NCI-H1417 (cell line): ENCODE measurements around the gene ECHDC1.
A peak's percentile ranks its signal among the peaks of the same experiment; 100 is the strongest.

ENCODE experiments used
- DNase-seq, 3 experiments: peaks; one replicate each; lab custom pipeline; 2025; lab: John Stamatoyannopoulos, UW

ECHDC1 gene

DNA sequence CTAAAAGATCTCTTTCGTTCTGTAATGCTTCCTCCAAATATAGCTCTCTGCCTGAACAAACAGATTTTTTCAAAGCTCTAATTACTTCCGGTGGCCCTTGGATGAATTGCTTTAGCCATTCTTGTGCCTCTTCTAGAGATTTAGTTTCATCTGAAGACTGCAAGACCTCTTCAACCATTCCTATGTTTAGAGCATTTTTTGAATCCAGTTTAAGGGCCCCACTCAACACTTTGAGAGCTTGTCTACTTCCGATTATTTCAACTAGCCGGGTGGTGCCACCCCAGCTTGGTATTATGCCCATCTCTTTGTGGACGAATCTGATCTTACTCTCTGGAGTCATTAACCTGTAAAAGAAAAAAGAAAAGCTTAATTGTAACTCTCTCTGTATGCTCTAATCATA is 53.5 kb downstream of the ECHDC1 start:
- peak in 2 of 3 experiments; percentile 42 to 45 for DNase-seq

DNA sequence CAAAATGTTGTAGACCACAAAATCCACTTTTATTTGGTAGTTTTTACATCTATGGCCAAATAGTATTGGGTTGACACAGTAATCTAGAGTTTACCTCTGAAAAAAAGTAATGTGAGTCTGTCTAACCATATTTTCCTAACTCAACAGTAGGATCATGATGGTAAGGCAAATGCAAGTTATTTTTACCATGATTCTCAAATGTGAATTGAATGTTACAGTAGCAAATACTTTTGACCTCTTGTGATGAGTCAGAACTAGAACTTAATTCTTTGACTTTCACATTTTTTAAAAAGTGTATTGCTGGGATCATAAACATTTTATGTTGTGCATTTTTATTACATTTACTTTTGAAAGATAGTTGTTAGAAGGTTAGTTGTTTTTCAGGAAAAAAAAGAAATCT is 54.7 kb downstream of the ECHDC1 start:
- no peak for DNase-seq

DNA sequence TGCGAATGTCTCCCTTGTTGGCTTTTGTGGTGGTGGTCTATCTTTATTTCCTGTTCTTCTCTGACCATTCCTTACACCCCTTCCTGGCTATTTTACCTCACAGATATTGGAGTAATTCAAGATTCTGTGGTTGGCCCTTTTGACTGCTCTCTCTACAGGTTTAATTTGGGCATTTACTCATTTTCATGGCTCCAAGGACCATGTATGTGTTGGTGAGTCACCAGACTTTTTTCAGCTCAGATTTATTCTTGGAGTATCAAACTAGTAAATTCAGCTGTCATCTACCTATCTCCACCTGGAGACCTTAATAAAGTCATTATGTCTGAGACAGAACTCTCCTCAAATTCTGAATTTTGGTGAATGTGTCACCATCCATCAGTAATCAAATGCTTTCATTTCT is 61.2 kb downstream of the ECHDC1 start:
- no peak for DNase-seq

DNA sequence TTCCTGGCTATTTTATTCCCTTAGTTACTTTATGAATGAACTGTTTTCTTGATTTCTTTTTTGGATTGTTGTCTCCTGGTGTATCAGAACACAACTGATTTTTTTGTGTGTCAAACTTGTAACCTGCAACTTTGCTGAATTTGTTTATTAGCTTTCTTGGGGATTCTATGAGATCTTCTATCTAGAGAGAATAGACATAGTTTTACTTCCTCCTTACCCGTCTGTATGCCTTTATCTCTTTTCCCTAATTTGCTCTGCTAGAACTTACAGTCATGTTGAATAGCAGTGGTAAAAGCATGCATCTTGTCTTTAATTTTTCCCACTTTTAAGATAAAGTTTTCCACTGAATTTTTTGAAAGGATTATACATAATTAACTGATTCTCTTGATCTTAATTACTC is 63.6 kb downstream of the ECHDC1 start:
- no peak for DNase-seq

DNA sequence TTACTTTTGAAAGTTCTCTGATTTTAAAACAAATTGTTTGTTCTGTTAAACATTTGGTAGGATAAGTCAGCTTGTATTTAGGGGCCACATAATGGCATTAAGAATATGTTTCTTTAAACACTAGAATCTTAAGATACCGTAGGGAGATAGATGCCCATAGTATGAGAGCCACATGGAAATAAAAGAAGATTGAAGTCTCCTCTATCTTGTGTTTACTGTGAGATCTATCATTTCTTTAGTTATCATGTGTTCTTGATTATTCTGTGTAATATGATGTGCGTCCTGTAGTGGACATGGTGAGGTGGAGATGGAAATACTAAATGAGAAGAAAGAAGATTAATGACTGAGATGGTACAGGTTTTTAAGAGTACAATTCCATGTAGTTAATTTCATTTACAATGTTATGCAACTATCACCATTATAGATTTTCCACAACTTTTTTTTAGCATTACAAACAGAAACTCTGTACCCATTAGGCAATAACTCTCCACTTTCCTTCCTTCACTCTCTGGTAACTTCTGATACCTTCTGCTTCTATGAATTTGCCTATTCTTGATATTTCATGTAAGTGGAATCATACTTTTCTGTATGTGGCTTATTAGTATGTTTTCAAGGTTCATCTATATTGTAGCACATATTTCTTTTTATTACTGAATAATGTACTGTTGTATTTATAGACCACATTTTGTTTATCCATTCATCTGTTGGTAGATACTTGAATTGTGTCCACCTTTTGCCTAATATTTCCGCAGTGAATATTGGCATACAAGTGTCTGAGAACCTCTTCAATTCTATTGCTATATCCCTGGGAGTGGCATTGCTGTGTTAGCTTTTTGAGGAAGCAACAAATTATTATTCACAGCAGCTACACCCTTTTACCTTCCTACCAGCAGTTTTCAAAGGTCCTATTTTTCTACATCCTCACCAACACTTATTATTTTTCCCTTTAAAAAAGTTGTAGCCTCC is 65.2 kb downstream of the ECHDC1 start:
- DNase-seq, result no peak

DNA sequence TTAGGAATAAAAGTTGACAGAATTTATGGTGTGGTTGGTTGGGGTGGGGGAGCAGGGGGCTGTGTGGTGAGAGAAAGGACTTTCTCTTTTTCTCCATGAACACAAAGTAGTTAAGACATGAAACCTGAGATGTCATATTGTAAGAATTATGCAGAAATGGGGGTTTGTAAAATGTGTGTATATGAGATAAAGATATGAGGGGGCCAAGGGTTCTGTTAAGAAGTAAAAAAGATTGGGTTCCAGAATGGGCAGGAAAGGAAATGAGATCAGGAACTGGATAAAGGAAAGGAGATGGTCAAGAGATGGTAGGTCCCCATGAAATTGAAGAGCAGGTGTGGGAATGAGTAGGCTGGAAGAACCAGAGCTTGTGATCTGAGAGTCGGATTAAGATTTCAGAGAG is 67.1 kb downstream of the ECHDC1 start:
- DNase-seq, result no peak

DNA sequence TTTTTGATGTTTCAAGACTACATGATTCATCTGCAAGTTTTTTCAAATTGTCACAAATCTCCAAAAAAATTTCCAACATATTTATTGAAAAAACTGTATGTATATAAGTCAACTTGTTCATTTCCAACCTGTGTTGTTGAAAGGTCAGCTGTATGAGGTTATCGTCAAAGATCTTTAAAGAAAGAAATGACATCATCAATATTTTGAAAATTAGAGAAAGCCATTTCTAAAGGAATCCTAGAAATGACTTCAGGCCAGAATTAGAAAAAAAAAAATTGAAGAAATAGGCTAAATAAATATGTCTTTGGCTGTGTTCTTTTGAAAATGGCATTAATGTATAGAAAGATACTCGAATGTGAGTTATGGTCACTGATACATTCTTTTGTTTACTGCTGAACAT is 69.9 kb downstream of the ECHDC1 start:
- DNase-seq, result no peak

DNA sequence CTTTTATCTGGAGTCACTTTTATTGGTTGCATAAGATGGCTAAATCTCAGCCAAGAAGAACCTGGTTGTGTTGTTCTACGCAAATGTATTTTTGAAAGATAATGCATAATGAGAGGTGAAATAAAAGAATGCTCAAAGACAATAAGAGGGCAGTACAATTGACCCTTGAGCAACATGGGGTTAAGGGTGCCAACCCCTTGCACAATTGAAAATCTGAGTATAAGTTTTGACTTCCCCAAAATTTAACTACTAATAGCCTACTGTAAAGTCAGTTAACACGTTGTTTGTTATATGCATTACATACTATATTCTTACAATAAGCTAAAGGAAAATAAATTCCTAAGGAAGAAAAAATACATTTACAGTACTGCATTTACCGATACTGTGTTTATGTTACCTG is 70.8 kb downstream of the ECHDC1 start:
- DNase-seq, result peak in 1 of 3 experiments; percentile 3

DNA sequence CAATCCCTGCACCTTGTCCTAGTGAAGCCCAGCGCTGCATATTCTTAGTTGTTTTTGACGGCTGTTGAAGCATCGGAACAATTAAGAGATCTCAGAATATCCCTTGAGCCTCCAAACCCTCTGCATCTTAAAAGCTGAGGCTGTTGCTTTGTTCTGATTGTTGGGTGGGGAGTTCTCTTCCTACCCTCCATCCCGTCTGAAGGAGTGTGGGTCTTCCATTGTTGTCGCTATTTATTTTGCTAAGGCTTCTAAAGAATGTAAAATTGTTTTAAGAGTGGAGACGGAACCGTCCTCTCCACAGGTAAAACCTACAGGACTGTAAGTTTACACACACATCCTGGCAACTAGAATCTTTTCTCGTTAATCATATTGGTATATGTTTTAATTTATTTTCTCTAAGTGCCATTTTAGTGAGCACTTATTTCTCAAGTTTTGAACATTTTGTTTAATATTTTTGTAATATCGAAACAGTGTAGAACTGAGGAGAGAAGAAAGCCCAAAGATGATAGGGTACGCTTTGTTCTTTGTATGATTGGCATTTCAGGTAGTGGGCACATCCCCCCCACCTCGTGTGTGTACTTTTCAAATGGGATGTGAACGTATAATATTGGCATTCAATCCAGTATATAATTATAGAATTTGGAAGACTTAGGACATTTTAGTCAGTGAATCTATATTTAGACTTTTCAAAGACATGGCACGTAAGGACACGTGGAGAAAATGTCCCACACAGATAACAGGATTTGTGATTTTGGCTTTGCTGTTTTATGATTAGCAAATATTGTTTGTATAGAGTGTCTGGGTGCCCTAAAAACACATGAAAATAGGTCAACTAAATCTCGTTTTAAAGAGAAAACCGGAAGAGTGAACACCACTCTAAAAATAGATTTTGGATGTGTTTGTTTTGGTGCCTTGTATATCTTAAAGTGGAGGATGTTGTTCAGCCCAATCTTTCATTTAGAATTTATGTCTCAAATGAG is 75.5 kb downstream of the ECHDC1 start:
- DNase-seq, result peak; percentile 21 to 80 (median 32)

DNA sequence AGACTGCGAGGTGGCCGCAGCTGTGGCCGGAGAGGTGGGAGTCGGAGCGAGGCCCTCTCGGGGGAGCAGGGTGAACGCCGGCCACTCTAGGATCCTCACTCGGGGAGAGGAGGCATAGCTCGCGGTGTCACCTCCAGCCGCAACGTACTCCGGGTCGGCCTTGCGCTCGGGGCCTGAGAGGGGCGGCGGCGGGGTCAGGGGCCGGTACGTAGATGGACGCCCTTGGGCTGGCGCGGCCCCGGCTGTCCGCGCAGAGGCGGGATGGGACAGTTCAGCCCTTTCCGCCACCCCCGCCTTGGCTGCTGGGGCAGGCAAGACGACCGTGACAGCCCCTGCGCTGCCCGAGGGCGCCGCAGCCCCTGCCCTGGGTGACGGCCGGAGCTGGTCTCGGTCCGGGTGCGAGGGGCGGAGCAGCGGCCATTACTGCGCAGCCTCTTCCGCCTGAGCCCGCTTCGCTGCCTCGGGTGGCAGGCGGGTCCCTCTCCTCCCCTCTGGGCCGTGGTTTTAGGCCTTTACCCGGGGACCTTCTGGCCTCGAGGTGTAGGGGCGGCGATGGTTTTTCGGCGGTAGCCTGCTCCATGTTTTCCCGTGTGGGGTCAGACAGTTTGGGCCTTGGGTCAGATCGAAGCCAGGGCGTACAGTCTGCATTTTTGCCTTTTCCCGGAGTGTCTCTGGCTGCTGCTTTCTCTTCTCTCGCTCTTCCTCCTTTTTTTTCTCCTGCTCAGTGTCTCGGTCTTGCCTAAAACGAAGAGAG is 76.3 kb downstream of the ECHDC1 start:
- peak; percentile 33 to 89 (median 82) for DNase-seq

DNA sequence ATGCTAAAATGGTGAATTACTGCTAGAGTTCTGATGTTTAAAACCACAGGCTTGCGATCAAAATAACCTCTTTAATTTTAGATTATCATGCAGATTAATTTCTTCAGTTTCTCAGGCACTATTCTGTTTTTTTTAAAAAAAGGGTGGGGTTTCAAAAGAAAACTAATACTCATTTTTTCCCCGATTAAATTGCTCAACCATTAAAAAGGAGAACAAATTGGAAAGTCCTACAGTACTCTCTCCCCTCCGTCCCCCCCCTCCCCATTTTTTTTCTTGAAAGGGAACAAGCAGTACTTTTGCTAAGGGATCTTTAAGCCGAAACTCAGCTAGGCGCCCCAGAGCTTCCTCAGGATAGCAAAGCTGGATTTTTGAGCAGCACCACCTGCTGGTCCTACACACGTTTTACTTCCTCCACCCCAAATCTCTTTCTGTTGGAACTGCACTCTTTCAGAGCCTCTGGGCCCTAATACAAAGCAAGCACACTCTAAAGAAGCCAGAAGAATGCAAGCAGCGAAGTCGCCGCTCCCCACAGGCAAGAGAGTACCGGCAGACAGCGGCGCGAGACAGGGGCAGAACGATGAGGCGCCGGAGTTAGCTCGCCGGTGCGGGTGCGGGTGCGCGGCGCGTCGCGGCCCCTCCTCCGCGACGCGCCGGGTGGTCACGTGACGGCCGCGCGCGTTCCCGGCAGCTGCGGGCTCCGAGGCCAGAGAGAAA is 77.1 kb downstream of the ECHDC1 start, which contains the start of gene RNF146:
Gene RNF146 (plus strand): TSS at position 687 of the 714 bp plus-strand sequence. CDS start 13,475 bp downstream, outside the sequence.
- DNase-seq, result peak; percentile 82 to 94 (median 89)

DNA sequence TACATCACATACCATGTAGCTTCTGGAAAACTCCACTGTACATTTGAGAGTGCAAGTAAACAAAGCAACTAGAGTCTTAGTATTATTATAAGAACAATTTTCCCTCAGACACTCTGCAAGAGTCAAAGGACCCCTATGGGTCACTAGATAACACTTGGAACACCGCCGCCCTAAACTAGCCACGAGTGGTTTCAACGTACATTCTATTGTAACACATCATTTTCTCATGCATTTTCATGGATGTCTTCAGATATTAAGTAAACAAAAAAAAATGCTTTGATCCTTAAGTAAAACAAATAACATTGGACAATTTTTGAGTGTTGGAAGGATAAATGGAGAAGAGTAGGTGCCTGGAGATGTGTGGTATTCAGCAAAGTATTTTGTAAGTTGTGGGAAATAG is 79.9 kb downstream of the ECHDC1 start:
- DNase-seq, result no peak

DNA sequence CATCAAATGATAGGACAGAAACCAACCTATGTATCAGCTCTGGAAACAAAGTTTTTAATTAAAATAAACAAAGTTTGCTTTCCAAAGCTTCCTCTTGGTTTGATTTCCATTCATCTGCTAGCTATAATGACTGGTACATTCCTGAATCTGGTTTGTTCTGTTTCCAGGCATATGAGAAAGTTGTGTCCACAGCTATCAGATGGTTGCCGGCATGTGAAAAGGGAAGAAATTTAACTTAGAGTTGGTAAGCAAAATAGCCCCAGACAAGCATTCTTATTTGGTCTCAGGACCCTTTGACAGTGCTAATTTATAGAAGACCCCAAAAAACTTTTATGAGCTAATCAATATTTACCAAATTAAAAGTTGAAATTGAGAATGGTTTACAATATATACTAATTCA is 80.5 kb downstream of the ECHDC1 start:
- DNase-seq, result no peak

DNA sequence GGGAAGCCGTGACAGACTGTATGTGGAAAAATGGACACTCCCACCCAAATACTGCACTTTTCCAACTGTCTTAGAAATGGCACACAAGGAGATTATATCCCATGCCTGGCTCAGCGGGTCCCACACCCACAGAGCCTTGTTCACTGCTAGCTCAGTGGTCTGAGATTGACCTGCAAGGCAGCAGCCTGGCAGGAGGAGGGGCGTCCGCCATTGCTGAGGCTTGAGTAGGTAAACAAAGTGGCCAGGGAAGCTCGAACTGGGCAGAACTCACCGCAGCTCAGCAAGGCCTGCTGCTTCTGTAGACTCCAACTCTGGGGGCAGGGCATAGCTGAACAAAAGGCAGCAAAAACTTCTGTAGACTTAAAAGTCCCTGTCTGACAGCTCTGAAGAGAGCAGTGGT is 88.1 kb downstream of the ECHDC1 start:
- DNase-seq, result no peak

DNA sequence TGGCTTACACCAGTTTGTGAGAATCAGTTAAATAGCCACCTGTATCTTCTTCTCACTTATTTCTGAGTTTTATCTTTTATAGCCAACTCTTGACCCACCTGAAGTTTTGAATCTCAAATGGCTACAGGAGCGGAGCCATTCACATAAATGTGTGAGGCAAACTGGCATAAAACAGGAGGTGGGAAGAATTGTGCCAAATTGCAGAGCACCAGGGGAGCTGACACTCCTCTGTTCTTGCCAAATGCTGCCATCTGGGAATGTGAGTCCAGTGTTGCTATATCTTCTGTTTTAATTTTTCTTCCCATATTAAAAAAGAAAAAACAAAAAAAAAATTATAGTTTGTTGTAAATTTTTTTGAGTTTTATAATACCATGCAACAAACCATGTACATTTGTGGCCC is 93.8 kb downstream of the ECHDC1 start:
- no peak for DNase-seq

DNA sequence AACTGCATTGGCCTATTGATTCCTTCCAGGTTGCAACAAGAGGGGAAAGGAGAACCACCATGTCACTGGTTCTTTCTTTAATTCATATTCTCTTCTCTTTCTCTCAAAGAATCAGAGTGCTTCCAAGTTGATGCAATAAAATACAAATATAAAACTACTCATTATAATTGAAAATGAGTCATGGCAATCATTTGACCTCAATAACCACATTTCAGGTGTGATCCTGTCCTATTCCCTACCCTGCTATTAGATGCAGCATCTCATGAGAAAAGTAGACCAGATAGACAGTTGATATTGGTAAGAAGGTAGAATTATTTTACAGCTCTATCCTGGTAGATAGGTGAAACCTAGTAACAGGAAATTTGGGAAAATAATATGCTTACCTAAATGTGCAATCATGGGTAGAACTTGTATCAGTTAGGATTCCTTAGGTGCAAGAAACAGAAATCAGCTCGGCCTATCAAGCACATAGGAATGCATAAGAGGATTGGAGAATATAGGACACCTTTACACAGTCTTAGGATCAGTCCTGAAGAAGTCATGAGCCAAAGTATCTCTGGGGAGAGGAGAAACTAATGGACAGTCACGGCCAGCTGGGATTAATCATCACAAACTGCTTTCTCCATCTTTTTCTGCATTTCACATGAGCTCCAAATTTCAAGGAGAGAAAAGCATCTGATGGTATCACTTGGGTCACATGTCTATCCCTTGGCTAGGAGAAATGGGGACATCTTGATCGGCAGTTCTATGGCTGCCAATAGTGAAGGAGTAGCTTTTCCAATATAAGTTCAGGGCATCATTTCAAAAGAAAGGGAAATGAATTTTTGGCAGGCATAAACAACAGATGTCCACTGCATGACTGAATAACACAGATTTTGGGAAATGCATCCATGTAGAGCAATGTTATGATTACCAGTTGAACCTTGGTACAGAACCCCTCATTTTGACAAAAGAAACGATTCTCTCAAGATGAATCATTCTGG is 96.0 kb downstream of the ECHDC1 start:
- DNase-seq, result no peak

DNA sequence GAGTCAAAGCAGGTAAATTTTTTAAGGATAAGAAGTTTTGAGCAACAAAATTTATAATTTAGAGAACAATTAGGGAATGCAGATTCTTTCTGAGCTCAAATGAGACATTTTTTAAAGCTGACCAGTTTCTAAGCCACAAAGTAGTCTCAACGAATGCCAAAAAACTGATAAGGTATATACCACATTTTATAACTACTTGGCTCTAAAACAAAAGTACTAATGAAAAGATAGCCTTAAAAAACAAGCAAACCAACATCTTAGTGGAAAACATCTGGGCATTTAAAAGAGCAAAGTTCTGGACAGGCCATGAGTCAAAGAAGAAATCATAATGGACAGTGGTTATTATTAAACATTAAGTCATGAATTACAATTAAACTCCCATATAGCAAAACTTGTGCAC is 99.9 kb downstream of the ECHDC1 start:
- no peak for DNase-seq
